Measurements from ENCODE around the gene FLNB. TPM values are rescaled to one million over a fixed set of nuclear protein-coding genes. Genes with fewer than 3 reads are reported as not detected.

Gene FLNB
- total RNA-seq, 1 experiment from 2014 or later = 127 TPM

GRCh38 chr3:58009749-58010535 is 1.7 kb downstream of the FLNB start:
- H3K9me3 Mint-ChIP-seq = no peaks in the 10 kb centered on the region
- H3K4me3 Mint-ChIP-seq = peak overlapping the region; percentile 92
- peak; percentile 31 for DNase-seq (ENCODE audit: low spot score)
- TF ChIP-seq ETV6 (CRISPR knock-in tag; IDR thresholded peaks at IDR 0.05) (no peak), ZNF671 (CRISPR knock-in tag; IDR thresholded peaks at IDR 0.05) (no peak), TEAD1 (CRISPR knock-in tag; IDR thresholded peaks at IDR 0.05) (no peak), ZNF138 (CRISPR knock-in tag; conservative IDR thresholded peaks at IDR 0.05) (no peak), ZNF425 (CRISPR knock-in tag; conservative IDR thresholded peaks at IDR 0.05) (no peak), USF2 (CRISPR knock-in tag; IDR thresholded peaks at IDR 0.05) (peak; percentile 8; the same call in 1 of the 2 replicates), NFATC4 (CRISPR knock-in tag; IDR thresholded peaks at IDR 0.05) (no peak), FOXK1 (CRISPR knock-in tag; IDR thresholded peaks at IDR 0.05) (no peak), ZSCAN18 (CRISPR knock-in tag; IDR thresholded peaks at IDR 0.05) (no peak), CDX4 (CRISPR knock-in tag; IDR thresholded peaks at IDR 0.05; ENCODE audit: borderline replicate concordance) (no peak), ZNF281 (CRISPR knock-in tag; IDR thresholded peaks at IDR 0.05) (peak; percentile 54; the same call in 1 of the 2 replicates), CBFB (CRISPR knock-in tag; IDR thresholded peaks at IDR 0.05; ENCODE audit: low read depth) (no peak), ELF4 (CRISPR knock-in tag; IDR thresholded peaks at IDR 0.05; ENCODE audit: low read depth) (no peak), MXD4 (CRISPR knock-in tag; IDR thresholded peaks at IDR 0.05; ENCODE audit: borderline replicate concordance) (no peak), TP53 (CRISPR knock-in tag; IDR thresholded peaks at IDR 0.05) (no peak), ATF1 (CRISPR knock-in tag; IDR thresholded peaks at IDR 0.05) (no peak), STAT6 (CRISPR knock-in tag; conservative IDR thresholded peaks at IDR 0.05; ENCODE audit: low read depth) (no peak), ERG (CRISPR knock-in tag; IDR thresholded peaks at IDR 0.05) (no peak)
- CTCF ChIA-PET = interaction anchor here (1.0 to 2.6 kb wide), 10 partner anchors 10 to 297 kb away, joined by 3 to 23 read pairs (median 6); partner anchors contain the start of genes HTD2 and RPP14
- no peaks in the 10 kb centered on the region for H3K27me3 Mint-ChIP-seq (ENCODE audit: low read depth)
- ATAC-seq = peak; percentile 6
- H3K4me1 Mint-ChIP-seq = peaks cover 58% of the 10 kb centered on the region
- POLR2A ChIA-PET = interaction anchor here (1.8 kb wide), 1 partner anchor 10 kb away, joined by 8 read pairs; no protein-coding TSS in a partner anchor
- peak overlapping the region; percentile 54 for H3K27ac Mint-ChIP-seq
- H3K36me3 Mint-ChIP-seq = no peaks in the 10 kb centered on the region
